Suprapubic skin (tissue), 4 donors: ENCODE data around the gene ASF1B. TPM values are rescaled to one million over a fixed set of nuclear protein-coding genes. Genes with fewer than 3 reads are reported as not detected.

Experiments used
- DNase-seq, 2 donors: peaks; one replicate each; pipeline ENCODE4 v3.0.0-alpha.2; 2019; ENCODE audit warnings: low spot score in 2 of 2
- H3K27ac ChIP-seq: fragments of 200-600 bp; sonication (generic); one replicate; pipeline ENCODE4 v1.5.1; 2019
- H3K27me3 ChIP-seq: fragments of 200-600 bp; sonication (generic); one replicate; pipeline ENCODE4 v1.5.1; 2019
- H3K36me3 ChIP-seq: fragments of 200-600 bp; sonication (generic); one replicate; pipeline ENCODE4 v1.5.1; 2019
- H3K4me1 ChIP-seq: fragments of 200-600 bp; sonication (generic); one replicate; pipeline ENCODE4 v1.5.1; 2019
- H3K4me3 ChIP-seq: fragments of 200-600 bp; sonication (generic); one replicate; pipeline ENCODE4 v1.5.1; 2019; ENCODE audit warnings: mild to moderate bottlenecking
- H3K9me3 ChIP-seq: fragments of 200-600 bp; sonication (generic); one replicate; pipeline ENCODE4 v1.5.1; 2019
- CTCF ChIP-seq, 2 donors: fragments of 200-600 bp in 1 of 2; fragments of 450-650 bp in 1 of 2; sonication (generic) in 1 of 2; IDR thresholded peaks; one replicate each; pipeline ENCODE4 v1.5.1; 2016 to 2019; ENCODE audit warnings: antibody characterized with exemption in 2 of 2, mild to moderate bottlenecking in 1 of 2, moderate library complexity in 1 of 2
- EP300 ChIP-seq: sonication (generic); formaldehyde crosslinking; IDR thresholded peaks from one replicate; pipeline ENCODE4 v1.6.1; 2017; ENCODE audit warnings: antibody characterized with exemption
- POLR2A ChIP-seq, 2 donors: fragments of 450-650 bp; IDR thresholded peaks; one replicate each; pipeline ENCODE4 v1.6.1; 2017; ENCODE audit warnings: antibody characterized with exemption in 2 of 2, mild to moderate bottlenecking in 2 of 2, moderate library complexity in 2 of 2
- POLR2AphosphoS5 ChIP-seq, 3 donors: sonication (generic); formaldehyde crosslinking; IDR thresholded peaks; one replicate each; pipeline ENCODE4 v1.6.1; 2017; ENCODE audit warnings: antibody characterized with exemption in 3 of 3
- WGBS: methylation state at CpG from one replicate; pipeline ENCODE4 v1.1.5; 2018; 5-methylcytosine and 5-hydroxymethylcytosine counted together
- total RNA-seq, 4 donors: library from RNA; depleted of rRNA; stranded (reverse); fragments of >200 nt; gene quantifications; one replicate each; pipeline ENCODE4 v1.1.0, GENCODE V29; 2016

The ASF1B gene
- total RNA-seq, 4 donors from 2014 or later: 3.4 to 8.8 (median 7.8) TPM

- no peak overlapping the region for H3K4me3 ChIP-seq
- H3K27ac ChIP-seq: no peak overlapping the region
- H3K36me3 ChIP-seq: peaks cover 80% of the 10 kb centered on the region
- H3K4me1 ChIP-seq: no peaks in the 10 kb centered on the region
- no peak for DNase-seq
- H3K9me3 ChIP-seq: no peaks in the 10 kb centered on the region
- WGBS: 85% methylated on average over 9 of the region's 11 CpGs
- H3K27me3 ChIP-seq: no peaks in the 10 kb centered on the region
- TF ChIP-seq POLR2AphosphoS5 (IDR thresholded peaks at IDR 0.05) (no peak), EP300 (no peak)
Measured at GRCh38 chr19:14102102-14102696, 34.2 kb downstream of the ASF1B start.

- Histone ChIP-seq H3K4me3 (no peak overlapping the region), H3K27ac (no peak overlapping the region), H3K9me3 (no peaks in the 10 kb centered on the region), H3K27me3 (no peaks in the 10 kb centered on the region), H3K36me3 (peaks cover 76% of the 10 kb centered on the region), H3K4me1 (no peaks in the 10 kb centered on the region)
- no peak for DNase-seq
- TF ChIP-seq EP300: no peak
- TF ChIP-seq CTCF (IDR thresholded peaks at IDR 0.05): no peak
- no peak for TF ChIP-seq POLR2A (IDR thresholded peaks at IDR 0.05)
- no peak for TF ChIP-seq POLR2AphosphoS5 (IDR thresholded peaks at IDR 0.05)
- 96% methylated on average over 6 of the region's 6 CpGs for WGBS
Measured at GRCh38 chr19:14101003-14101545, 35.3 kb downstream of the ASF1B start.

GRCh38 chr19:14097532-14098151, 38.7 kb downstream of the ASF1B start:
- Histone ChIP-seq H3K36me3 (peaks cover 49% of the 10 kb centered on the region), H3K9me3 (no peaks in the 10 kb centered on the region), H3K27ac (no peak overlapping the region), H3K27me3 (no peaks in the 10 kb centered on the region), H3K4me1 (no peaks in the 10 kb centered on the region), H3K4me3 (no peak overlapping the region)
- no peak for DNase-seq
- 87% methylated on average over 21 of the region's 21 CpGs for WGBS
- TF ChIP-seq CTCF (IDR thresholded peaks at IDR 0.05): no peak

- 92% methylated on average over 8 of the region's 11 CpGs for WGBS
- Histone ChIP-seq H3K27me3 (no peaks in the 10 kb centered on the region), H3K9me3 (no peaks in the 10 kb centered on the region), H3K36me3 (peaks cover 37% of the 10 kb centered on the region), H3K4me3 (no peak overlapping the region), H3K4me1 (peaks cover 10% of the 10 kb centered on the region), H3K27ac (no peak overlapping the region)
- TF ChIP-seq POLR2A (IDR thresholded peaks at IDR 0.05) (no peak), CTCF (IDR thresholded peaks at IDR 0.05) (no peak), EP300 (no peak), POLR2AphosphoS5 (IDR thresholded peaks at IDR 0.05) (no peak)
- DNase-seq: no peak
Measured at GRCh38 chr19:14096272-14096992, 40.0 kb downstream of the ASF1B start.

GRCh38 chr19:14094854-14095253, 41.5 kb downstream of the ASF1B start:
- WGBS: 85% methylated on average over 7 of the region's 7 CpGs
- TF ChIP-seq EP300: no peak
- no peak for TF ChIP-seq POLR2AphosphoS5 (IDR thresholded peaks at IDR 0.05)
- no peak for TF ChIP-seq POLR2A (IDR thresholded peaks at IDR 0.05)
- no peak for TF ChIP-seq CTCF (IDR thresholded peaks at IDR 0.05)
- H3K4me3 ChIP-seq: no peak overlapping the region

More at GRCh38 chr19:14094854-14095253, 41.5 kb downstream of the ASF1B start:
- no peak for DNase-seq
- Histone ChIP-seq H3K9me3 (no peaks in the 10 kb centered on the region), H3K4me1 (peaks cover 14% of the 10 kb centered on the region), H3K36me3 (peaks cover 21% of the 10 kb centered on the region), H3K27me3 (no peaks in the 10 kb centered on the region), H3K27ac (no peak overlapping the region)
